Type B pancreatic cell (in vitro differentiated cells): Measurements from ENCODE around the gene NUDT3. TPM values are rescaled to one million over a fixed set of nuclear protein-coding genes. Genes with fewer than 3 reads are reported as not detected.
"Not testable (repeated sequence)": the region's sequence is repeated elsewhere in the genome, so short reads cannot be mapped to it uniquely, and the experiment has no call there.

ENCODE experiments used
- DNase-seq: peaks from one replicate; pipeline ENCODE4 v3.0.0; 2021; ENCODE audit warnings: mixed read lengths; ENCODE audit not compliant: unreplicated experiment; ENCODE audit errors: extremely low spot score
- H3K27ac Mint-ChIP-seq: 2 replicates; pipeline ENCODE4 v1.8.0; 2021; ENCODE audit warnings: mild to moderate bottlenecking, mixed read lengths
- H3K27me3 Mint-ChIP-seq: 2 replicates; pipeline ENCODE4 v1.8.0; 2021; ENCODE audit warnings: mixed read lengths
- H3K36me3 Mint-ChIP-seq: 2 replicates; pipeline ENCODE4 v1.8.0; 2021; ENCODE audit warnings: mixed read lengths
- H3K4me1 Mint-ChIP-seq: one replicate; pipeline ENCODE4 v1.8.0; 2021; ENCODE audit warnings: mixed read lengths; ENCODE audit not compliant: unreplicated experiment
- H3K4me3 Mint-ChIP-seq: 2 replicates; pipeline ENCODE4 v1.8.0; 2021; ENCODE audit warnings: mild to moderate bottlenecking, mixed read lengths
- H3K9me3 Mint-ChIP-seq: 2 replicates; pipeline ENCODE4 v1.8.0; 2021; ENCODE audit warnings: mixed read lengths
- CTCF ChIP-seq: fragments of 200-600 bp; sonication (generic); conservative IDR thresholded peaks from 2 replicates; pipeline ENCODE4 v1.5.0; 2021; ENCODE audit warnings: antibody characterized with exemption, mild to moderate bottlenecking
- total RNA-seq: library from RNA; stranded (reverse); gene quantifications from 2 replicates; pipeline ENCODE4 v1.2.1, GENCODE V29; 2021; ENCODE audit warnings: low replicate concordance

The NUDT3 gene
- total RNA-seq, 1 donor from 2014 or later: 31.9 TPM

- no peak overlapping the region for H3K27ac Mint-ChIP-seq
- TF ChIP-seq CTCF: no peak
- no peaks in the 10 kb centered on the region for H3K36me3 Mint-ChIP-seq
- no peak for DNase-seq
- peaks cover 4% of the 10 kb centered on the region for H3K9me3 Mint-ChIP-seq
- H3K4me1 Mint-ChIP-seq: peaks cover 23% of the 10 kb centered on the region
- H3K4me3 Mint-ChIP-seq: no peak overlapping the region
- H3K27me3 Mint-ChIP-seq: no peaks in the 10 kb centered on the region
Observed at GRCh38 chr6:34357937-34358336, 34.5 kb downstream of the NUDT3 start.

- TF ChIP-seq CTCF: no peak
- H3K9me3 Mint-ChIP-seq: peaks cover 4% of the 10 kb centered on the region
- H3K4me3 Mint-ChIP-seq: no peak overlapping the region
- H3K27ac Mint-ChIP-seq: no peak overlapping the region
- no peak for DNase-seq
- H3K27me3 Mint-ChIP-seq: no peaks in the 10 kb centered on the region
- H3K4me1 Mint-ChIP-seq: peaks cover 20% of the 10 kb centered on the region
- H3K36me3 Mint-ChIP-seq: no peaks in the 10 kb centered on the region
Observed at GRCh38 chr6:34355889-34356288, 36.6 kb downstream of the NUDT3 start.

- H3K36me3 Mint-ChIP-seq, H3K27ac Mint-ChIP-seq, H3K27me3 Mint-ChIP-seq, H3K4me3 Mint-ChIP-seq, H3K9me3 Mint-ChIP-seq, DNase-seq: not testable (repeated sequence)
- H3K4me1 Mint-ChIP-seq: peaks cover 18% of the 10 kb centered on the region
Observed at GRCh38 chr6:34354230-34354629, 38.2 kb downstream of the NUDT3 start.

- H3K9me3 Mint-ChIP-seq, H3K4me3 Mint-ChIP-seq, H3K27ac Mint-ChIP-seq, DNase-seq, H3K36me3 Mint-ChIP-seq, H3K27me3 Mint-ChIP-seq: not testable (repeated sequence)
- peaks cover 18% of the 10 kb centered on the region for H3K4me1 Mint-ChIP-seq
Observed at GRCh38 chr6:34353530-34353929, 38.9 kb downstream of the NUDT3 start.

GRCh38 chr6:34352305-34352937 lies 40.0 kb downstream of the NUDT3 start:
- Mint-ChIP-seq H3K27me3 (no peaks in the 10 kb centered on the region), H3K27ac (no peak overlapping the region)
- TF ChIP-seq CTCF: no peak

GRCh38 chr6:34350934-34351217 lies 41.6 kb downstream of the NUDT3 start:
- TF ChIP-seq CTCF: no peak
- no peak for DNase-seq
- no peaks in the 10 kb centered on the region for H3K27me3 Mint-ChIP-seq
- no peak overlapping the region for H3K27ac Mint-ChIP-seq
- H3K36me3 Mint-ChIP-seq: peaks cover 5% of the 10 kb centered on the region
- H3K4me3 Mint-ChIP-seq: no peak overlapping the region
- peaks cover 21% of the 10 kb centered on the region for H3K4me1 Mint-ChIP-seq
- H3K9me3 Mint-ChIP-seq: no peaks in the 10 kb centered on the region

More at GRCh38 chr6:34352305-34352937, 40.0 kb downstream of the NUDT3 start:
- H3K4me1 Mint-ChIP-seq: peaks cover 16% of the 10 kb centered on the region
- H3K36me3 Mint-ChIP-seq: no peaks in the 10 kb centered on the region
- no peak overlapping the region for H3K4me3 Mint-ChIP-seq
- DNase-seq: no peak
- no peaks in the 10 kb centered on the region for H3K9me3 Mint-ChIP-seq
